DMS153 (cell line): ENCODE data around the gene CDR2.

Source experiments
- DNase-seq: peaks from one replicate; lab custom pipeline; 2025; lab: John Stamatoyannopoulos, UW

CDR2 gene

GRCh38 chr16:22323959-22324786 is 50.2 kb downstream of the CDR2 start:
- no peak for DNase-seq

- no peak for DNase-seq
These were observed 51.1 kb downstream of the CDR2 start for GRCh38 chr16:22323173-22323958.

- no peak for DNase-seq
These were observed 51.7 kb downstream of the CDR2 start for GRCh38 chr16:22322741-22323140.

DNA sequence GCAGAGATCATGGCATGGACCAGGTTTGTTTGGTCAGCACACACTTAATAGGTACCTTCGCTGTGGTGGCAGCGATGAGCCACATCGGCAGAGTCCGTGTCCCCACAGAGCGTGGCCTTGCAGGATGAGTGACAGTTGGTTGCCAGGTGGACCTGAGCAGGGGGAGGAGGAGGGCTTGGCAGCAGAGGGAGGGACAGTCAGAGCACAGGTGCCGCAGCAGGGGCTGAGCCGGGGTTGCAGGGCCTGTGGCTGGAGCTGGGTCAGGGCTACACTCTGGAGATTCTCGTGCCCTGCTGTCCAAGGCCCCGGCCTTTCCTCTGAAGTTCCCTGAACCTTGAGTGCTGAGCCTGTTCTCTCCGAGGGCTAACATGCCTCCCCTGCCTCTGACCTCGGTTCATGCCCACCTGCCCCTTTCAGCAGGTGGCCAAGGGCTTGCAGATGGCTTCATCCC is 52.4 kb downstream of the CDR2 start:
- no peak for DNase-seq

DNA sequence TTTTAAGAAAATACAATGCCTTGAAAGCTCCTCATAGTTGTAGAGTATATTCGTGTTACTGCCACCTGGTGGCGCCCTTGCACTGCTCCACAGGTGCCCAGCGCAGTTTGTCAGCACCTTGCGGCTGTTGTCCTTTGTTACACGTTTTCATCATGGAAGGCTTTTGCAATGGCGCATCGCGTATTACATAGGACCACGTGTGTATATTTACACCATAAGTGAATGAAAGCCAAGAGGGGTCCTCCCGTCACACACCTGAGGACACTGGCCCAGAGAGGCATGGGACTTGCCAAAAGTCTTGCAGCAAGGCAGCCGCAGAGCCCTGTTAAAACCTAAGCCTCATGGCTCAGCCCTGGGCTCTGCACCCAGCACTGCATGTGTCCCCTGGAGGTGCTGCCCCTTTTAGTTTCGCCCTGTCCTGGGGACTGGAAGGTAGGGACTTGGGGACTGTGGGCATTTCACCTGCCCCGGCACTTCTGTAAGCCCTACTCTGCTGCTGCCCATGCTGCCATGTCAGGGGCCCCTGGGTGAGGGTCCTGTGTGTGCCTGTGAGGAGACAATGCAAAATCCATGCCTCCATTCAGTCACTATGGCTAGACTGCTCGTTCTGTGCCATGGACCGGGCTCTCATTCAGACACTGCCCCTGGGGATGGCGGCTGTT is 52.9 kb downstream of the CDR2 start:
- DNase-seq, result peak; percentile 52

DNA sequence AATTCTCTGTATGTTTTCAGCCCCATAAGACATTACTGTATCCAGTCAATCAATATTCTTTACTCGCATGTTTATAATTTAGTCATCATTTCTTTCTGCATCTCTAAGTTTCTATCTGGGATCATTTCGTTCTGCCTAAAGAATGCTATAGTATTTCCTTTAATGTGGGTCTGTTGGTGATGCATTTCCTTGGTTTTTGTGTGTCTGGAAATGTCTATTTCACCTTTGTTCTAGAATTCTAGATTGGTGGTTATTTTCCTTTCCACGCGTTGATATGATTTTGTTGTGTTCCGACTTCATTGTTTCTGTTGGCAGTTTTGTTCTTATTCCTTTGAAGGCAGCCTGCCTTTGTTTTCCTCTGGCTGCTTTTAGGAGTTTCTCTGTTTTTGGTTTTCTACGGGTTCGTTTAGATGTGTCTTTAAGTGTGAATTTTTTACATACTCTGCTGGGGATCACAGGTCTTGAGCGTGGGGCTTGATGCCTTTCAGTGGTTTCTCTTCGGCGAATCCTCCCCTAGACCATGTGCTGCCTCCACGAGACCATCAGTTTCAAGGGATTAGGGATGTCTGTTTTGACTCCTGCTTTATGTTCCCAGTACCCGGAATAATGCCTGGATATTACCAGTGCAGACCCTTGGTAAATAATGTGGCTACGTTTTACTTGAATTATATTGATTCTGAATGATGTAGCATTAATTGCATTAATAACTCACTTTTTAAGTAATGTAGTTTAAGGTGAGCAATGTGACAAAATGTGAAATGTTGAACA is 53.7 kb downstream of the CDR2 start:
- DNase-seq, result no peak

DNA sequence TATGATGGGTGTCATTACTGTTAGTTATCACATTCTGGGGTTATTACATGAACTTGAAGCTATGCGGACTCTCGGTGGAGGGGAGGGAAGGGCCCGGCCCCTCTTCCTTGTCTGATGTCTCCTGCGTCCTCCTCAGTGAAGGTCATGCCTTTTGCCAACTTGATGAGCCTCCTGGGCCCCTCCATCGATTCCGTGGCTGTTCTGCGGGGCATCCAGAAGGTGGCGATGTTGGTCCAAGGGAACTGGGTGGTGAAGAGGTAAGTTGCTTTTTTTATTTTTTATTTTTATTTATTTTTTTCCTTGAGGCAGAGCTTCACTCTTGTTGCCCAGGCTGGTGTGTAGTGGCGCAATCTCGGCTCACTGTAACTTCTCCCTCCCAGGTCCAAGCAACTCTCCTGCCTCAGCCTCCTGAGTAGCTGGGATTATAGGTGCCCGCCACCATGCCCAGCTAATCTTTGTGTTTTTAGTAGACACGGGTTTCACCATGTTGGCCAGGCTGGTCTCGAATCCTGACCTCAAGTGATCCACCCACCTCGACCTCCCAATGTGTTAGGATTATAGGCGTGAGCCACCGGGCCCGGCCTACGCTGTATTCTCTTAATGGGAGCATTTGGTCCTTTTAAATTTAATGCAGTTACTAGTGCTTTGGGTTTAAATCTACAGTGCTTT is 55.6 kb downstream of the CDR2 start:
- DNase-seq, result no peak

GRCh38 chr16:22317625-22318024 is 56.8 kb downstream of the CDR2 start:
- DNase-seq, result no peak

DNA sequence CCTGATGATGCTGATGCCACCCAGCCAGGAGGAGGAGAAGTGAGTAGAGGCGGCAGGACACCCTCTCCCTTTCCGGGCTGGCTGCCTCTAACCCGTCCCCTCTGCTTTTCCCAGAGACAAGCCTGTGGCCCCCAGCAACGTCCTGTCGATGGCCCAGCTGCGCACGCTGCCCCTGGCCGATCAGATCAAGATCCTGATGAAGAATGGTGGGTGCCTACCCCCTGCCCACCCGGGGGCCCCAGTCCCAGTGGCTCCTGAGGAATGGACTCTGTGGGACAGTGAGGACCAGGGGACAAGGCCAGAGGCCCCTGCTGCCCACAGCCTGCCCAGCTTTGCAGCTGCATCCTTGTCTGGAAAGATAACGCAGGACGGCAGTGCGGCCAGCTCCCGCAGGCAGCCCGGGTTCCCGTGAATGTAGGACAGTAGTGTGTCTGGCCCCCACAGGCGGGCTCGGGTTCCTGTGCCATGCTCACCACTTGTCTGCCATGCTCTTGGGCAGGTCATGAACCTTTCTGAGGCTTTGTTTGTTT is 57.4 kb downstream of the CDR2 start:
- no peak for DNase-seq

- DNase-seq, result no peak
These were observed 58.0 kb downstream of the CDR2 start for GRCh38 chr16:22316411-22316811.

GRCh38 chr16:22315979-22316378 is 58.4 kb downstream of the CDR2 start:
- no peak for DNase-seq

GRCh38 chr16:22314661-22315626 is 59.5 kb downstream of the CDR2 start:
- DNase-seq, result no peak

DNA sequence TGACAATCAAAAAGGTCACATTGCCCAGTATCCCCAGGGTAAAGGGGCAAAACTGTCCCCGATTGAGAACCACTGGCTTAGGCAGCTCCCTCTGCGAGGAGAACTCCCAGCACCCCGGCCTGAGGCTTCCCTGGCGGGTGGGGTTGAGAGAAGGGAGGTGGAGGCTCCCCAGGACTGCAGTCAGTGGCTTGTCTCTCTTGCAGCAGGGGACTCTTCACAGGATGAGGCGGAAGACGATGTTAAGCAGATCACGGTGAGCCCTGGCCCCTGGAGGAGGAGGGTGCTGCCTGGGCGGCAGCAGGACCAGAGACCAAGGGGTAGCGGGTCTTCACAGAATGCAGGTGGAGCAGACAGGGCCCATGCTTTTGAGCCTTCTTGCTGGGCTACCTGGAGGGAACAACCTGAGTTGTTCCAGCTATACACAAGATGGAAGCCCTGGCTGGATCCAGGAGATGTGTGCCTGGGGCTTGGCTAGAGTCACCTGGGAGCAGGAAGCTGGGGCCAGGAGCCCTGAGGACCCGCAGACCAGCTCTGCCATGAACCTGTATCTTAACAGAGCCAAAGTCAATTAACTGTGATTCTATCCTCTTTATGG is 60.4 kb downstream of the CDR2 start:
- DNase-seq, result no peak

GRCh38 chr16:22312897-22313781 is 61.3 kb downstream of the CDR2 start:
- no peak for DNase-seq

GRCh38 chr16:22311520-22311919 is 62.9 kb downstream of the CDR2 start:
- no peak for DNase-seq

GRCh38 chr16:22308824-22309520 is 65.4 kb downstream of the CDR2 start:
- no peak for DNase-seq

- no peak for DNase-seq
These were observed 66.6 kb downstream of the CDR2 start for GRCh38 chr16:22307838-22308237.

DNA sequence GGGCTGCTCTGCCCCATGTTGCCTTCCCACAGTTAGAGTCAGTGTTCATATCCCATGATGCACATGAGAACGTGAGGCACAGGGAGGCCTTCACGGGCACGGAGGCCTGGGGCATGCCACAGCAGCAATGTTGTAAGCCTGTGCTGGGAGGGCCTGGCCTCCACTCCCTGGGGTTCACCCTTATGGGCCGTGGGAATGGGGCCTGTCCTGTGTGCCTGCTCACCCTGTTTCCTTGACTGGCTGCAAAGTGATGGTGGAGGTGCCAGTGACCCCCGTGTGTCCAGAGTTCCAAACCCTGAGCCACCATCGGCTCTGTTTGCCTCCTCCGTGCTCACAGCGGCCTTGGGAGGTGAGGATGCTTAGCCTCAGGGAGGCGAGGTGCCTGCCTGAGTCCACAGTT is 67.6 kb downstream of the CDR2 start:
- DNase-seq, result no peak
